22Rv1 (cell line): ENCODE results near the gene ALS2.

ENCODE experiments used
- H3K27ac ChIP-seq: fragments of 450-650 bp; 2 replicates; pipeline ENCODE4 v1.5.1; 2017
- CTCF ChIP-seq: fragments of 450-650 bp; IDR thresholded peaks from 2 replicates; pipeline ENCODE4 v1.5.1; 2017; ENCODE audit warnings: mild to moderate bottlenecking
- ZFX ChIP-seq: fragments of 450-650 bp; IDR thresholded peaks from 2 replicates; pipeline ENCODE4 v1.6.1; 2017; ENCODE audit warnings: antibody characterized with exemption, borderline replicate concordance

The ALS2 gene

GRCh38 chr2:201661366-201661765, 119.4 kb downstream of the ALS2 start:
- H3K27ac ChIP-seq: no peak overlapping the region
- TF ChIP-seq CTCF (no peak), ZFX (no peak)

GRCh38 chr2:201660293-201660895, 120.3 kb downstream of the ALS2 start:
- TF ChIP-seq CTCF (no peak), ZFX (no peak)
- no peak overlapping the region for H3K27ac ChIP-seq

- no peak overlapping the region for H3K27ac ChIP-seq
- no peak for TF ChIP-seq ZFX
- TF ChIP-seq CTCF: no peak
Observed at GRCh38 chr2:201656740-201657139, 124.0 kb downstream of the ALS2 start.

- TF ChIP-seq ZFX (no peak), CTCF (no peak)
- no peak overlapping the region for H3K27ac ChIP-seq
Observed at GRCh38 chr2:201656102-201656501, 124.6 kb downstream of the ALS2 start.

- no peak overlapping the region for H3K27ac ChIP-seq
- TF ChIP-seq ZFX (no peak), CTCF (no peak)
Observed at GRCh38 chr2:201654616-201655384, 125.9 kb downstream of the ALS2 start.

- H3K27ac ChIP-seq: no peak overlapping the region
- TF ChIP-seq ZFX (no peak), CTCF (no peak)
Observed at GRCh38 chr2:201653221-201653620, 127.5 kb downstream of the ALS2 start.
